GM18511 (cell line): ENCODE data around the gene PPT1.
"Not testable (repeated sequence)": the region's sequence is repeated elsewhere in the genome, so short reads cannot be mapped to it uniquely, and the experiment has no call there.

Experiments
- ATAC-seq: cut with Tn5 transposase; IDR thresholded peaks from one replicate; pipeline ENCODE4 v1.9.1; 2021; ENCODE audit warnings: mild to moderate bottlenecking, moderate library complexity; ENCODE audit not compliant: unreplicated experiment

The PPT1 gene

DNA sequence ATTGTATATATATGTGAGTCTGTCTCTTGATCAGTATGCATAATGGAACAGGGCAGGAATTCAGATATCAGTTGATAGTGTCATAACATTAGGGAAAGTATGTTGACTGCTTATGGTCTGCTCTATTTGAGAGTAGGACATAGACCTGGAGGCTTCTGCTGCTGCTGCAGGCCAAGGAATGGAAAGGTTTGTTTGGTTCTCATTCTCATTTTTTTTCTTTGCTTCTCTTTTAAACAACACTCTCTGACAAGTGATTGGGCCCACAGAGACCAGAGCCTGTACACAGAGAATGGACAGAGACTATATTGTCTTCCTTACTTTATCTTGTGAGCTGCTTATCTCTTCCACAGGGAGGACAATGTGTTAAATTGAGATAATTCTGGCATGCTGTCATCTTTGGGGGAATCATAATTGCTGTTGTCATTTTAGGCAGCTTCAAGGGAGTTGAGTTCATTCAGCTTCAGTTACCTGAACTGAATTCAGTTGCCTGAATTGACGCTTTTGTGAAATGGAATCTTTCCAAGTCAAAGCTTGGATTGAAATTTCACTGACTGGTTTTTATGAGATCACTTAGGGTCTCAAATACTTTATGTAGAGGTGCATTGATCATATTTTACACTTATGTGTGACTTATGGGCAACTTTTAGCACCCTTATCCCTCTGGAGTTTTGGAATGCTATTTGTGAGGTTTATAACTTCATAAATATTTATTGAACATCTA lies 39.6 kb downstream of the PPT1 start:
- no peak for ATAC-seq

DNA sequence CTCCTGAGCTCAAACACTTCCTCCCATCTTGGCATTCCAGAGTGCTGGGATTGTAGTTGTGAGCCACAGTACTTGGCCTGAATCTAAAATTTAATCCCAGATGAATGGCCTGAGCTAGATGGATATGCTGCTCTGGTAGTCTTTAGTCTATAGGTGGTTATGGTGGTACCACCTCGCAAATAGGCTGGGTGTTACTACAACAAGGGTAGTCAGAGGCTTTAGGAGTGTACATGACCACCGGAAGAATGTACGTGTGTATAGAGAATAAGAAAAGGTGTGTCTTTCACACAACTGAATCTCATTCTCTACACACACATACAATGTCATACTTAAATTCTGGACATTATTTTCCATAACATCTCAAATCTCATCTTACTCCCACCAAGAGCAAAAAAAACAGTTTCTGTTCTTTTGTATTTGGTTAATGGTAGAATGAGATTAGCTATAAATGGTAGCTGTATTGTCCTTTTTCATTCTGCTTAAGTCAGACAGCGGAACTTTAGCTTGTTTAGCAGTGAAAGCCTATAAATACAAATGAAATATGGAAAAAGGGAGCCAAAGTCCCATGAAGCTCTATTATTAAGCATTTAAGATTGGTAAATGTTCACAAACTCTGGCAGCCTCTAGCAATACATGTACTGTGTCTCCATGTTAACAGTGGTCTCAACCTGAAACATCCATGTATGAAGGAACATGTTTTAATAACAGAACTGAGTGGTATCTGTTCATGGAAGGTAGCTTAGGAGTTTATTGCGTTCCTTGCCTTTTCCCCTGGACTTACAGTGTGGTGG lies 40.3 kb downstream of the PPT1 start:
- no peak for ATAC-seq

DNA sequence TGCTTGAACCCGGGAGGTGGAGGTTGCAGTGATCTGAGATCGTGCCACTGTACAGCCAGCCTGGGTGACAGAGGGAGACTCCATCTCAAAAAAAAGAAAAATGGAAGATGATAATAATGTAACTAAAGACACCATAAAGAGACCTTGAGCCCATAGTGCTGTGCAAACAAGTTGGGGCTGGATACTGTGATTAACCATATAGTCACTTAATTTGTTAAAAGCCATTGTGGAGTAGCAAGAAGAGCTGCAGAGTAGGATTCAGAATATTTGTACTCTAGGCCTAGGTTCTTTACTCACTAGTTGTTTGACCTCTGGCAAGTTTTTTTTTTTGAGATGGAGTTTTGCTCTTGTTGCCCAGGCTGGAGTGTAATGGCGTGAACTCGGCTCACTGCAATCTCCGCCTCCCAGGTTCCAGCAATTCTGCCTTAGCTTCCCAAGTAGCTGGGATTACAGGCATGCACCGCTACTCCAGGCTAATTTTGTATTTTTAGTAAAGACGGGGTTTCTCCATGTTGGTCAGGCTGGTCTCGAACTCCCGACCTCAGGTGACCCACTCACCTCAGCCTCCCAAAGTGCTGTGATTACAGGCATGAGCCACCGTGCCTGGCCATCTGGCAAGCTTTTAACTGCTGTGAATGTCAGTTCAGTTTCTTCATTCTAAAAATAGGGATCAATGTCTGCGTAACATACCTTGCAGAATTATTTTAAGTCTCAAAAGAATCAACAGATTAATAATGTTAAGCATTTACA lies 43.7 kb downstream of the PPT1 start:
- ATAC-seq = no peak

DNA sequence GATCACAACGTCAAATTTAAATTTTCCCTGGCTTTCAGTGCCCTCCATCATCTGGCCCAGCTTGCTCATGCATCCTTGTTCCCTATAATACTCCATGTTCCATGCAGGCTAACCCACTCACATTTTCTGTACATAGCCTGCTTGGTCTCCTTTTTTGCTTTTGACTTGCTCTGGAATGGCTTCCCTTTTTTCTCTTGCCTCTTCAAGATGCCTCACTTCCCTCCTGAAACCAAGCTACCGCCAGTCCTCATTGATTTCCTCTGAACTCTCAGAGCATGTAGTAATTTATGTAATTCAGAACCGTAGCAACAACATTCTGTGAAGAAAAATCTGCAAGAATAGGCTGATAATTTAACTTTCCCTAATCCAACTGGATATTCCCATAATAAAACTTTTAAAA lies 46.2 kb downstream of the PPT1 start:
- no peak for ATAC-seq

DNA sequence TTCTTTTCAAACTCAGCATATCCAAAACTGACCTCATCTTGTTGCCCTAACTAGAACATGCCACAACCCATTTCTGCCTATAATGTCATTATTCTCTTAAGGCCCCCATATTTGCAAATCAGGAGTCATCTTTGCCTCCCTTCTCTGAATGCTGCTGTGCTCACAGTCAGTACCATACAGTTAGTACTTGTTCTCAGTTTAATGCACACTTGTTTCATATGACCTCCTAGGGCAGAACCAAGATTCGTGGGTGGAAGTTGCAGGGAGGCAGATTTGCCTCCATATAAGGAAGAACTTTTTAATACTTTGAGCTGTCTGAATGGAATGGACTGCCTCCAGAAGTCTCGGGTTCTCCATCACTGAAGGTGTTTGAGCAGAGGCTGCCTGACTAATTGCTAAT lies 47.3 kb downstream of the PPT1 start:
- no peak for ATAC-seq

DNA sequence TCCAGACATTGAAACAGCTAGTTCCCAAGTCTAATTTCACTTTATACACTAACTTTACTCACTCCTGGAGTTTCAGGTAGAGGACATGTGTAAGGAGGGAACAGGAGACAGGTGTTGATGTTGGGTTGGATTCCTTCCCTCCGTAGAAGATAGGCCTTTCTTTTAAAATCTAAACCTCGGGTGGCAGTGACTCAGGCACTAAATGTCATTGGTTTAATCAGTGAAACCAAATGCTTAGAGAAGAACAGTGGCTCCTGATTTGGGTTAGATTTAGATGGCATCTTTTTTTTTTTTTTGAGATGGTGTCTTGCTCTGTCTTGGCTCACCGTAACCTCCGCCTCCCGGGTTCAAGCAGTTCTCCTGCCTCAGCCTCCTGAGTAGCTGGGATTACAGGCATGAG lies 49.3 kb downstream of the PPT1 start:
- no peak for ATAC-seq

DNA sequence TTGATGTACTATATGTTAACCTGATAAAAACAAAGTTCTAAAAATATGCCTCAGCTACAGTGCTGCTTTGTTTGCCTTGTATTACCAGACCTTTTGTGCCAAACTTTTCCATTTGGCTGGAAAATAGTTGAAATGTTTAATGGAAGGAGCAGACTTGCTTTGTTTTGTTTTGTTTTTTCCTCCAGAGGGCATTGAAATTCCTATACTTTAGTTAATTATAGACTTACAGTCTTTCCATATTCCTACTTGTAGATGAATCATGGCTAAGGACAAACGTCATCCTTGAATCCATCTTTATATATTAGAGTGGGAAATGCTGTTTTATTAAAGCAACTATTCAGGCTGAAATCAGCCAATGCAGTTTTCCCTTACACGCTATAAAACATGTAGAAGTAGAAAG lies 49.8 kb downstream of the PPT1 start:
- ATAC-seq = no peak

DNA sequence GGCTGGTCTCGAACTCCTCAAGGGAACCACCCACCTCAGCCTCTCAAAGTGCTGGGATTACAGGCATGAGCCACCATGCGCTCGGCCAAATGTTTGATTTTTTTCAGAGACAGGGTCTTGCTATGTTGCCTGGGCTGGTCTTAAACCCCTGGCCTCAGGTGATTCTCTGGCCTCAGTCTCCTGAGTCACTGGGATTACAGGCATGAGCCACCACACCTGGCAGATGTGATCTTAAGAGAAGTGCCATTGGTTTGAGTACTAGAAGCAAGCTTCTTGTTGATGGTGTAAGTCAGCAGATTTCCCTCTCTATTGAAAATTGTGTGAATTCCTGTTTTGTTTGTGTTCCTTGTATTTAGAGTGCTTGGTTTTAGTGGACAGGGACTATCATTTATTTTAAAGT lies 51.3 kb downstream of the PPT1 start:
- no peak for ATAC-seq

DNA sequence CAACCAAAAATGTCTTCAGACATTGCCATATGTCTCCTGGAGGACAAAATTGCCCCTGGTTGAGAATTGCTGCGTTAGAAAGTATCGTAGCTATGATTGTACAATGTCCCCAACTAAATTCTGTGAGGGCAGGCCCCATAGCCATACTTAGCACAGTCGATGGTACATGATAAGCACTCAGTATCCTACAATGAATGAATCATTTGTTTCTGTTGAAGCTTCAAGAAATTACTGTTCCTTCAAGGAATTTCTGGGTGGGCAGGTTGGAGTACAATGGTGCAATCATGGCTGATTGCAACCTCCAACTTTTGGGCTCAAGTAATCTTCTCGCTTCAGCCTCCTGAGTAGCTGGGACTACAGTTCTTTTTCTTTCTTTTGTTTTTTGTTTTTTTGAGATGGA lies 51.9 kb downstream of the PPT1 start:
- ATAC-seq = no peak

DNA sequence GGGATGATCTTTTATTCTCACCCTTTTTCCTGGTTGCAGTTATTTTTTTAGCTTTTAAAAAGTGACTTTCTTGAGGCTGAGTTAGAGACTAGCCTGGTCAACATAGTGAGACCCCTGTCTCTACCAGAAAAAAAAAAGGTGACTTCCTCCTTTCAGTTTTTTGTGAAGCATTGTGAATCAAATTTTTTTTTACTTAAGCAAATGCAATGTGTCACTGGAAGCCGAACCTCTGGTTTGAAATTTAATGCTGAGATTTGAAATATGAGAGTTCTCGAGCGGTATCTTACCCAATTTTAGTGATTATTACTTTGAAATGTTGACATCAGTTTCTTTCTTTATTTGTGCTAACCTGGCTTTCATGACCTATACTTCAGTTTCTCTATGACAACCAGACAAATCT lies 52.9 kb downstream of the PPT1 start:
- no peak for ATAC-seq

DNA sequence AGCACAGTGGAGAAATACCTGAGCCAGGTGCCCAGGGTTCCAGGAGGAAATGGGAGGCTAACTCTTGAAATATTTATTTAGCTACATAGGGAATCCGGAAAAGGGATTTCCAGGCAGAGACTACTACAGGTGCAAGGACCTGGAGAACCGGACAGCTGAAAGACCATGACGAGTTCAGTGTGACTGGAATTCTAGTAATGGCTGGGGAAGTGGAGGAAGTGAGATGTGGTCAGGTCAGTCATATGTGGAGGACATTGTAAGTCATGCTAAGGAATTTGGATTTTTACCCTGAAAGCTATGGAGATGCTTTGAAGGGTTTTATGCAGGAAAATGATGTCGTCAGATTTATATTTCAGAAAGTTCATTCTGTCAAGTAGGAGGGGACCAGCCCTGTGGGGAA lies 54.7 kb downstream of the PPT1 start:
- no peak for ATAC-seq

DNA sequence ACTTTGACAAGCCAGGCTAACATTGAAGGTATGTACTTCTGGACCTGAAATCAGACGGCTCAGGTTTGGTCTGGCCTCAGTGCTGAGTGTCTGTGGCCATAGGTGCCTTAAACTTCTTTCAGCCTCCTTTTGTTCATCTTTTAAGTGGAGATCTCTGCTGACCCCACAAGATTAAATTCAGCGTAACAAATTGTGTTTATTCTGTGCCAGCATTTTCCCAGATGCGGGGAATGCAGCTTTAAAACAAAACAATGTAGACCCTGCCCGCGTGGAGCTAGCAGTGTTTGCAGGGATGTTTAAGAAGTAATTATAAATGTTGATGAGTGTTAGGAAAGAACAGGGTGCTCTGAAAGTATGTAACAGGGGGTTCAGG lies 55.6 kb downstream of the PPT1 start:
- ATAC-seq = no peak

DNA sequence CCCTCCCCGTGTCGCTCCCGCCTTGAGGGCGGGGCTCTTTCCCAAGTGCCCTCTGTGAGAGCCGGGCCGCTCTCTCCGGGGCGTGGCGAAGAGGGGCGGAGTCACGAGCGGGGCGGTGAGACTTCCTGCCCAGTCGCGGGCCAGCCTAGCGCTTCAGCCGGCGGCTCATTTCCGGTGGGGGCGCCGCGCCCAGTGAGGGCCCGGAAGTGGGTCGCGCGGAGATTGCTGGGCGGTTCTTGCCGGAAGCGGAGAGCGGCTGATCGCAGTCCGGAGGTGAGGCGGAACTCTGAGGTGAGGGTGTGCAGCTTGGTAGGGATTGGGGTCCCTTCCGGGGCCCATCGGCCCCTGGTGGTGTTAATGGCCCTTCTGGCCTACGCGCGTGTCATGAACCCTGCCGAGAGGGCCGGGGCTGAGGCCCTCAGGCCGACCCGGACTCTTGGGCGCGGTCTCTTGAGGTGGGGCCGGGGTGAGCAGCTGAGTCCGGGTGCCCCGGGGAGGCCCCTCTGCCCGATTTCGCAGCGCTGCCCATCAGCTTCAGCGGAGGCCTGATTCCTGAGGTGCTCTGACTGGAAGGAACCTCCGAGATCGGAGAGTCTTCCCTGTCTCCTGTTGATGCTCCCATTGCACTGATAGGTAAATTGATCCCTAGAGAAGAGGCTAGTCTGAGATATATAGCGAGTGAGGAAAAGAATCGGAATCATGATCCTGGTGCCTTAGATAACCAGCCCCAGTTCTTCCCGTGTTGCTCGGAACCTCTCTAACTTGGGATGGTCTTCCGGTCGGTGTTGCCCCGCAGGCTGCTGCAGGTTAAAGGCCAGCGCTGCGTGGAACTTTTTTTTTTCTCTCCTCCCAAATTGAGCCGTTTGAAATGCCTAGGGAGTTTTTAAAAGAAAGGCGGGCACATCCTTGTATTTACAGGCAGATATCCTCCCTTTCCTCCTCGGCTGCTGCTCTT lies 56.3 kb downstream of the PPT1 start, which contains the start of gene CAP1:
Gene CAP1 (plus strand): TSS at position 219 of the 955 bp plus-strand sequence. CDS start 18,618 bp downstream, outside the sequence.
- ATAC-seq = peak; percentile 81

DNA sequence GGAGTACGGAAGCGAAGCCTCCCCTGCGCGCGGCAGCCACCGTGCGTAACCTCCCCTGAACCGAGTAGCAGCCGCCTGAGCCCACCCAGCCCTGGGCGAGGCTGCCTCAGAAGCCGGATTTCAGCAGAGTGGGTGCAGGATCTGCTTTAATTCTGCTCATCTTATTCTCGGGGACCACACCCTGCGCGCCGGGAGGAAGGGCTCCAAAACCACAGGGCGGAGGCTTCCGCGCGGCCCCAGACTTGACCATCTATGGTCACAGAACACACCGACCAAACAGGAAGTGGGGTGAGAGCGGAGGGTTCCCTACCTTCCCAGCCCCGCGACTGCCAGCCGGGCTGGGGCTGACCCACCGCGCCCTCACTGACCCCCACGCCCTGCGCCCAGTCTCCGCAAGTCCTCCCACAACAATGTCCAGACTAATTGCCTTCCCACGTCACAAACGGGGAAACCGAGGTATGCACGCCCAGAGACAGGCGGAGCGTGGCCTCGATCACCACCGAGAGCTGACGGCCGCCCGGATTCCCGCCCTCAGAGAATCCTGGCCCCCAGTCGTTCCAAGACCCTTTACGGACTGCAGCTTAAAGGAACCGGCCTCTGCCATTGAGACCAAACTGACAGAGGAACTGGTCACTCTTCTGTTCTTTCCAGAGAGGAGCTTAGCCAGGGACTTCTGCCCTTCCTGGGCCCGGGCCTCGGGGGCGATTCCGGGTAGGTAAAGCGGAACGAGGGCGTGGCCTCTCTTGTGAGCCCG lies 57.1 kb downstream of the PPT1 start:
- ATAC-seq = peak; percentile 73

DNA sequence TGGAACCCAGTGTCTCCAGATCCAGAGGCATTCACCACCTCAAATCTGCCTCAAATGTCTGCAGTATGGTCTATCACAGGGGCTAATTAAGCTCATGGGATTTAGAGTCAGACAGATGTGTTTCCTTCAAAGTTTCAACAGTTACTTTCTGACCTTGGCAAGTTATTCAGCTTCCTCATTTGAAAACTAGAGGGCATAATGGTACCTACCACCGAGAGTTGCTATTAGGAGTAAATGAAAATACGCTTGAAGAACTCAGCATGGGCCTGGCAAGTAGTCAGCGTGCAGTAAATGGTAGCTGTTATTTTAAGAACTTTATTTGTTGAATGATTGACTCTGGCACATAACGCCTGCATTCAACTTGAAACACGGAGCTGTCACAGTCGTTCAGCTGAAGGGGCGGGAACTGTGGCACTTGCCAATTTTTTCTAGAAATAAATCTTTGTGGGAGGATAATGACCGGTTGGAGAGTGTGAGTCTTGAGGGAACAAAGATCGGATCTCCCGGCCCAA lies 57.8 kb downstream of the PPT1 start:
- ATAC-seq = peak; percentile 17

DNA sequence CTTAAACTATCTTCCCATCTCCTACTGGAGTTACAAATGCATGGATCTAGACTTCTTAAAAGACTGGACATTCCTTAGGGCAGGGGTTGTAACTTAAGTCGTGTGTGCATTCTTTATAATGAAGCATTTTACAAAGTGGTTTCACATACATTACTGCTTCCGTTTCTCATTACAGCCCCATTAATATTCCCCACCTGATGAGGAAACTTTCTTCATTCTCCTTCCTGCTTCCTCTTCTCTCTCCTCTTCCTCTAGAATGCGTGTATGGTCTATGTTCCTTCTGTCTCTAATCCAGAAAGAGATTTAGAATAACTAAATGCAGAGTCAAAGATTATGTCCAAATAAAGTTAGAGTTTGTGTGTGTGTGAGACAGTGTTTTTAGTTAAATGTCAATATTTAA lies 58.4 kb downstream of the PPT1 start:
- ATAC-seq = no peak

DNA sequence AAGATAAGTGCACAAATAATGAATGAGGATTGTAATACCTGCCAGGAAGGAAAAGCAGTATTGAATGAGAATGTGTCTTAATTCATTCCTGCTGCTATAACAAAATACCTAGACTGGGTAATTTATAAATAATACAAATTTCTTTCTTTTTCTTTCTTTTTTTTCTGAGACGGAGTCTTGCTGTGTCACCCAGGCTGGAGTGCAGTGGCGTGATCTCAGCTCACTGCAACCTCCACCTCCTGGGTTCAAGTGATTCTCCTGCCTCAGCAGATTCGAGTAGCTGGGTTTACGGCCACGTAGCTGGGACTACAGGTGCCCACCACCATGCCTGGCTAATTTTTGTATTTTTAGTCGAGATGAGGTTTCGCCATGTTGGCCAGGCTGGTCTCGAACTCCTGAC lies 59.8 kb downstream of the PPT1 start:
- ATAC-seq = not testable (repeated sequence)

DNA sequence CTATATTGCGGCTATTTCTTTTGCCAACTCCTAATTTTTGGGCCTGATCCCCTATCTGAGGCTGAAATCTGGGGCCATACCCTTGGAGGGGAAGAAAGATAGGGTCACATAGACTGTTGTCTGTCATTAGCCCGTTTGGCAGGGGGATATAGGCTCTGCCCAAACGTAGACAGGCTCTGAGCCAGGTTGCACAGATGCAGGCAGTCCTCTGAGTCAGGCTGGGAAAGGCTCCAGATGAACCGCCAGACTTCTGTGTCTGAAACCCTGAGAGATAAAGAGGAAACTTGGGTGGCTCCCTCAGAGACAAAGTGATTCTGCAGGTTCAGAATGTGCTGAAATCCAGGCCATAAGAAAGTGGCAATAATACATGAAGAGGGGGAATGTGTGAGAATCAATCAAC lies 60.5 kb downstream of the PPT1 start:
- ATAC-seq = no peak

DNA sequence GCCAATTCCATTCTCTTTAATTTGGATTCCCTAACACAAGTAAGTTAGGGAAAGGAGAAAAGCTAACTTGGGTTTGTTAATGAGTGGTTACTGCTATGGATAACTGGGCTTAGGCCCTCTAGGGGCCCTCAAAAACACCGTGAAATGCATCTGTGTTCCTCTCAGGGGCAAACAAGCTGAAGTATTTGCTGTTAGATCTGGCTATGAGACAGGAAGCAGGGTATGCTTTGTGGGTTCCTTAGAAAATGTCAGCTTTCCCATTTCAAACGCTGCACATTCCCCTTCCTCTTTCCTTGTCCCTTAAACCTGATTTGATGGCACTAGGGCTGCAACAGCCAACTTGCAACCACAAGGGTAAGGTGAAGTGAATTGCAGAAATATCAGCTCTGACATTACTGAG lies 62.2 kb downstream of the PPT1 start:
- ATAC-seq = no peak
